Mucosa of gallbladder (tissue), 1 donor: ENCODE measurements around the gene MED12L. TPM values are rescaled to one million over a fixed set of nuclear protein-coding genes. Genes with fewer than 3 reads are reported as not detected.
"Not testable (repeated sequence)": the region's sequence is repeated elsewhere in the genome, so short reads cannot be mapped to it uniquely, and the experiment has no call there.

Experiments
- DNase-seq: peaks from one replicate; pipeline ENCODE4 v3.0.0-alpha.2; 2020; ENCODE audit warnings: low spot score
- total RNA-seq: library from RNA; stranded (reverse); gene quantifications from one replicate; pipeline ENCODE4 v1.2.1, GENCODE V29; 2021
- donor health status: DM: no; HTN: no; CAD: no.

Gene MED12L
- total RNA-seq, 1 donor from 2014 or later: 7.5 TPM

DNA sequence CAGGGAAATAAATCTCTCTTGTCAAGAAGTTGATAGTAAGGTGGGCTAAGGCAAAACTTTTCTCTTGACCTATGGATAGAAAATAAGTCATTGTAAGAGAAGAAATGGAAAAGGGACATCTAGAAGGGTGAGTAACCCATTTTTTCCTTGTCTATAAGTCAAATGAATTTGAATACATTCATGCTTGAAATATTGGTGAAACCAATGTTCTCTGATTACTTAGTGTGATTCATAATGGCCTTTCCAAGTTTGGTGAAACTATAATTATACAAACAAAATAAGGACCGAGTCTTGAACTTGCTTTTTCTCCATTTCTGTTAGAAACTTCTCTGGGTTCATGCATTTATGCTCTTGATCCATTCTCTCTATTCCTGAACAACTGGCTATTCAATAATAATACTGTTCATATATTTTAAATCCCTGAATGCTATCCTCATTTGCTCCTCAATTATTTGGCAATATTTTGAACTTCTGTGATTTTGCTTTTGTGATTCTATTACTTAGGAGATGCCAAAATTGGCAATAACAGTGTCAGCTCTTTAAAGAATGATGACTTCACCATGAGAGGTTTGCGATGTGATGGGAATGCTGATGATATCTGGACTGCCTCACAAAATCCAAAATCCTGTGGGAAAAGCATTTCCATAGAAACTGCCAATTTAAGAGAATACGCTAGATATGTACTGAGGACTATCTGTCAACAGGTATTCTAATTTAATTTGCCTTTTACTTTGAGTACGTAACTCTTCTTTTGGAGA lies 286.8 kb downstream of the MED12L start:
- no peak for DNase-seq

DNA sequence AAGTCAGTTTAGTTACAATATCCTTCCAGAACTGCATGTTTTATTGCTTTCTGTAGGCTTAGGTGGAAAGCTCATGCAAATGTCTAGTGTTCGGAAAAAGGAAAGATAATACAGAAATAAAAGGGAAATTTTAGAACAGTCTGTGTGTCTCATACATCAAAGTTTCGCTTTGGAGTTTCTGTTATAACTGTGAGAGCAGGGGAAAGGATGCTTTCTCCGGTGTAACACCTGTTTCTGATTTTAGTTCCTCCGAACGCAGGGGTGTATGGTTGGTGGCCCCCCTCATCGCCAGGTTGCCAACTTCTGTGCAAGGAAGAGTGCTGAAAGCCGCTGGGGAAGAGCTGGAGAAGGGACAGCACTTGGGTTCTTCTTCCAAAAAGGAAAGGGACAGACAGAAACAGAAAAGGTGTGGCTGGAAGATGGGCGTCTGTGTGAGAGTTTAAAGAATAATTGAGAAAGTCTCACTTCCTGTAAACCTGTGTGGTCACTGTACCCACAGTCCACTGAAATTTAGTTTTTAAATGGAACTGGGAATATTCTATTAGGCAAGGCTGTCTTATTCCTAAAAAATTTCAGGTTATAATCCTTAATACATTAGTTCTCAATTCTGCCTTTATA lies 292.4 kb downstream of the MED12L start:
- DNase-seq: no peak

DNA sequence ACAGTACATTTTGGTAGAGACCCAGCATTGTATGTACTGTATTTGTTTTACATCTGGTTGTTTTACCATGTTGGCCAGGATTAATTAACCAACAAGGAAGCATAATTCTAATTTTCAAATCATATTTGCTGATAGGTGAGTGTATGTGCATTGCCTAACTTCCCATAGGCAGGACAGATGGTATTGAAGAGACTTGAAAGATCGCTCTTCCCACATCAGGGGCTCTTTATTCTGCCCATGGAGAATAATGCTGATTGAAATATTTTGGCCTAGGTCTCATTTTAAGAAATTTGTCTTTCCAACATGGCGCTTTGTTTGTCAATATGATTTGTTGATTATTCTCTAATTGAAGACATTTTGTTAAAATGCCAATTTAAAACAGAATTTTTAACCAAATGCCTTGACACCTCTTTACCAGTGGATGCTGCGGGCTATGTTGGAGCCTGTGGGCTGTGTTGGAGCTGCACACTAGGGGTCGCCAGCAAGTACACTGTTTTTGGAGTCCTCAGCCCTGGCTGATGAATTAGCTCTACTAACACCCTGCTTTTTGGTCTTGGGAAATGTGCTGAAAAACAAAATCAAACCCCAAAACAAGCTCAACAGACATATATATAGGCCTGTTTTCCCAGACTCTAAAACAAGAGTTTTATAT lies 293.7 kb downstream of the MED12L start:
- peak; percentile 15 for DNase-seq

DNA sequence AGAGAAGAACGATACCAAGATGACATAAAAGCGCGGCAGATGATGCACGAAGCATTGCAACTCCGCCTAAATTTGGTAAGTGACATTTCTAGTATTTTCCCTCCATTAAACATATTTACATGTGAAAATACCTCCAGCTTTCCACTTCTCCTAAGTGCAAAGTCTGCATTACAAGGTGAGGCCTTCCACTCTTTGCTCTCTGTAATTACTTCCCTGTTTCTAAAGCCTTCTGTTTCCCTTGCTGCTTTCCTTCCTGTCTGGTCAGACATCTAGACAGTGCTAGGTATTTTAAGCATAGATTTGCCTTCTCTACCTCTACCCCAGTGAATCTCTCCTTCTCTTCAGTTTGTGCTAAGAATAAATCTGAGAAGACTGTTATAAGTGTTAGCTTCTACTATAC lies 297.2 kb downstream of the MED12L start:
- DNase-seq: no peak

DNA sequence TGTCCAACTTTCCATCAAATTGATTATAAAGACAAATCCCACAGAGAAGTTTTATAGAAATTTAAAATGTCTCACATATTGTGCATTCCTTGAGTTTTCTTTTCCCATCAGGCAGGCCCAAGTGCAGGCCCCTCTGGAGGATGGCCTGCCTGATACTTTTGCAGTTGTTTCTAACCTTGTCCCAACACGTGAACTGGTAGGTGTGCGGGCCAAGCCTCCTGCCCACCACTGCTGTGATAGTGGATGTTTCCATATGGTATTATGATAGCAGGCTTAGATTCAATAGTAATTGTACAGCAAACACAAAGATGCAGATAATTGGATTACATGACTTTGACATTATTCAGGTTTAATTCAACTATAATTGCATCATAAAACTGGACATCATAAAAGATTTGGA lies 297.6 kb downstream of the MED12L start:
- no peak for DNase-seq

DNA sequence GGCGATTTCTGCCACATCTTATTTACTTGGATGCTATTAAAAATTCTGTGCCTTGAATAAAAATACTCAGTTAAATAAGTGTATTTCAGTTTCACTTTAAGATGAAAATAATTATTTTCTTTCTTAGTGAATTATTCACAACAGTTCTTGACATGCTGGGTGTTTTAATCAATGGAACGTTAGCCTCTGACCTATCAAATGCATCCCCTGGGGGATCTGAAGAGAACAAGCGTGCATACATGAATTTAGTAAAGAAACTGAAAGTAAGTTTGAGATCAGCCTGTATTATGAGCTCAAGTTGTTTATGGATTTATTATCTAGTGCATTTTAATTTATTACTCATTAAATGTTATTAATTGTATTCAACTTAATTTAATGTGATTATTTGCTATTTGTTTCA lies 298.5 kb downstream of the MED12L start:
- no peak for DNase-seq

DNA sequence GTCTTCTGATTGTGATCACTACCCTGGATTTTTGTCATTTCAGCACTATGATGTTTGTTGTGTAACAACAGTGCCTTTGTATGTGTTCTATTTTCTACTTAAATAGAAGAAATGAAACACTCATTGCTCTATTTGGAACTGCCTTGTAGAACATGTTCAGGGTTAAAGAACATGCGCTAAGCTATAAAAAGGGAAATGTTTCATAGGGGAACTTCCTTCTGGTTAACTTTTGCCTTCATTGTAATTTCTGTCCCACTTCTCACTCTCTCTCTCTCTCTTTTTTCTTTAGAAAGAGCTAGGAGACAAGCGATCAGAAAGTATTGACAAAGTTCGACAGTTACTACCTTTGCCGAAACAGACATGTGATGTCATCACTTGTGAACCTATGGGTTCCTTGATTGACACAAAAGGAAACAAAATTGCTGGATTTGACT lies 299.3 kb downstream of the MED12L start, which contains the start of gene P2RY12:
P2RY12 (minus strand) TSS at position 13 of the 434 bp plus-strand sequence. CDS start 45,908 bp downstream, outside the sequence.
- no peak for DNase-seq

DNA sequence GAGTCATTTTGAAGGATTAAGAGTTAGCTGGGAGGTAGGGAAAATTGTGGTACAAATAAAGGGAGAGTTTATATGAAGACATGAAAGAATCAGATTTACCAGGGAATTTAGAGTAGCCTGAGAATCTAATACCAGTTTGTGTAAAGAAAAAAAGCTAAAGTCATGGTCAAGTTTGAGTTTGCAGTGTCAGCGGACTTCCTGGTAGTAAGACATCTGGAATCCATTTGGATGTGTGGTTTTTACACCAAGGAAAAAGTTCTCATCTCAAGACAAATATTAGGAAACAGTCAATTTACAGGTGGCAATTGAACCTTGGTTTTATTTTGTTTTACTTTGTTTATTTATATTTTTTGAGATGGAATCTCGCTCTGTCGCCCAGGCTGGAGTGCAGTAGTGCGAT lies 300.6 kb downstream of the MED12L start:
- DNase-seq: no peak

DNA sequence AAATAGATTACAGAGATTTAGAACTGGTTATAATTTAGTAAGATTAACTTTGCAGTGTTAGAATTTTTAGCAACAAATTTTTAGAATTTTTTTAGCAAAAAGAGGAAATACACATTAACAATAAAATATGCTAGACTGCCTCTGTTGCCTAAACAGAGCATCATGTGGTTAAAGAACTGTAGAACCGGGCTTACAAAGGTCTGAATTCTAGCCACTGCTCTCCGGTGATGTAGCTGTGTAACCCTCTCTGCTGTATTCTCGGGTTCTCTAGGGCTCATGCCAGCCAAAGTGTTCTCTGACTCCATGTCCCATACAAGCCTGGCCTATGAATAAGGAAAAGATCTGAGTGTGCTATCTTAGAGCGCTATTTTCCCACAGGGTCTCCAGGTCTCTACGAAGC lies 302.0 kb downstream of the MED12L start:
- no peak for DNase-seq

DNA sequence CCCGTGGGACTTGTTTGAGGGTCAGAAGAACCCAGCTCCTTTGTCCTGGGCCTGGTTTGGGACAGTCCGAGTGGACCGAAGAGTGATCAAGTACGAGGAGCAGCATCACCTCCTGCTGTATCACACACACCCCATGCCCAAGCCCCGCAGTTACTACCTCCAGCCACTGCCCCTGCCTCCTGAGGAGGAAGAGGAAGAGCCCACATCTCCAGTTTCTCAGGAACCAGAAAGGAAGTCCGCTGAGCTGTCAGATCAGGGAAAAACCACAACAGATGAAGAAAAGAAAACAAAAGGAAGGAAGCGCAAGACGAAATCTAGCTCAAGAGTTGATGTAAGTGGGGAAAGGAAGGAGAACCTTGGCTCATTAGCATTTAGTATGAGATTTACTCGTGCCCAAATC lies 302.4 kb downstream of the MED12L start:
- DNase-seq: no peak

DNA sequence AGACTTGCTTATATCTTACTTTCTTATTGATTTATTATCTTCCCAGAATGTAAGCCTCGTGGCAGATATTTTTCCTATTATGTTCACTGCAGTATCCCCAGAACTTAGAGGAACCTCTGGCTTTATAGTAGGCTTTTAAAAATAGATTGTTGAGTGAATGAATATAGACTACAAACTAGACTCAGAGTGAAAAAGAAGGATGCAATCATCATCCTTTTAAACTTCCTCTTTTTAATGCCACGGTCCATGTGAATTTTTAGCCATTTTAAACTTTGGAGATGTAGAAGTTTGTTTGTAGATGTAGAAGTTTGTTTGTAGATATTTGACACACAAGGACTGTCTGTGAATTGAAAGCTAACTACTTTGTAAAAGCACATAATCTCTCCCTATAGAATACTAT lies 306.3 kb downstream of the MED12L start:
- DNase-seq: no peak

DNA sequence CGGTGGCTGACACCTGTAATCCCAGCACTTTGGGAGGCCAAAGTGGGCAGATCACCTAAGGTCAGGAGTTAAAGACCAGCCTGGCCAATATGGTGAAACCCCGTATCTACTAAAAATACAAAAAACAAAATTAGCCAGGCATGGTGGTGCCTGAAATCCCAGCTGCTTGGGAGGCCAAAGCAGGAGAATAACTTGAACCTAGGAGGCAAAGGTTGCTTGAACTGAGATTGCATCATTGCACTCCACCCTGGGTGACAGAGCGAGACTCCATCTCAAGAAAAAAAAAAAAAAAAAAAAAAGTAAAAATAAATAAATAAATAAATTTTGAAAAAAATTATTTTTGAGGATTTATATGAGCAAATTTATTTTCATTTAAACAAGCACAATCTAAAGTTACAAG lies 306.7 kb downstream of the MED12L start:
- not testable (repeated sequence) for DNase-seq

DNA sequence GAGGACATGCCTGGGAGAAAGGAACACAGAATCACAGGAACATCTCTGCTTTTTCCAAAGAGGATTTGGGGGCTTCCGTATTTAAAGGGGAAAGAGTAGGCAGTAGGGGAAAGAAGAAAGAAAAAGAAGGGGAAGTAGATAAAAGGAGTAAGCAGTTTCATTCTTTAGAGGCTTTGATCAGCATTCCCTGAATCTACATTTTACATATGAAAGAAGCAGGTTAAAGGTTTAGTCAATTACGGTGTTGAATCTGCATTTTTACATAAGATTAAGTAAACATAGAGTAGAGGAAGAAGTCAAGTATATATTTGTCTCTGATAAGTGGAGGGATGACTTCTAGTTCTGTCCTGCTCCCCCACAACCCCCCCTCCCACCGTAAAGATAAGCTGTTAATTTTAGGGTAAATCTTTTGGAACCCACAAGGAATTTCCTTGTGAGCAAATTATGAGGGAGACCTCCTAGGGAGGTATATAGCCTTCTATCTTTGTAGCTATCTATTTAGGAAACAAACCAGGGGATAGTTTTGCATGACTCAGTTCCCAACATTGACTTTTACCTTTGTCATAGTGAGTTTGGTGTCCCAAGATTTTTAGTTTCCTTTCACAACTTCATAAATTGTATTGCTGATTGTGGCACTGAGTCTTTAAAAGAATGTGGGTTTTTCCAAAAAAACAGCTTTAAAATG lies 307.8 kb downstream of the MED12L start:
- no peak for DNase-seq

DNA sequence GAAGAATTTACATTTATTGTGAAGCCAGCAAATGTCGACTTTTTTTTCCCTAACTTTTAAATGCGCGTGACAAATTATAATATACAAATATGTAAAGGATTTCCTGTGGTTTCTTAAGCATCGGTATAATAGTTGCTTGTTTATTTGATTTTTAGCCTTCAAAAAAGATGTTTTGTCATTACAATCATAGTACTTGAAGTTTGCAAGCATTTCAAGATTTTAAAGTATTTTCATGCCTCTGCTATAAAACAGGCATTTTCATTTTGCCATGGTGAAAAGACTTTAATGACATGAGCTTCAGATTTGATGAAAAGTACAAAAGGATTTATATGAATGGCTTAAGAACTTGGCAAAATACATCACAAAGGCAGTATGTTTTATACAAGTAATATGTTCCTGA lies 308.5 kb downstream of the MED12L start:
- no peak for DNase-seq

DNA sequence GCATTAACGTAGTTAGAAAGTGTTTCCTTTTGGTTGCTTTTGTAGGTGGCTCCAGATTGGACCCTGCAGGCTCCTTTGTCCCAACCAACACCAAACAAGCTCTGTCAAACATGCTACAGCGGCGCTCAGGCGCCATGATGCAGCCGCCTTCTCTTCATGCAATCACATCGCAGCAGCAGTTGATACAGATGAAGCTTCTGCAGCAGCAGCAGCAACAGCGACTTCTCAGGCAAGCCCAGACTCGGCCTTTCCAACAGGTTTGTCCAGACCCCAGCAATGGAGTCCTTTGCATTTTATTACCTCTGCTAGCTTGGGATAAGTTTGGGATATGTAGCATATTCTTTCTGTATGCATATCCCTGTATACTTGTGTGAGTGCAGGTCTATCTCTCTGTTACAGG lies 309.1 kb downstream of the MED12L start:
- no peak for DNase-seq

DNA sequence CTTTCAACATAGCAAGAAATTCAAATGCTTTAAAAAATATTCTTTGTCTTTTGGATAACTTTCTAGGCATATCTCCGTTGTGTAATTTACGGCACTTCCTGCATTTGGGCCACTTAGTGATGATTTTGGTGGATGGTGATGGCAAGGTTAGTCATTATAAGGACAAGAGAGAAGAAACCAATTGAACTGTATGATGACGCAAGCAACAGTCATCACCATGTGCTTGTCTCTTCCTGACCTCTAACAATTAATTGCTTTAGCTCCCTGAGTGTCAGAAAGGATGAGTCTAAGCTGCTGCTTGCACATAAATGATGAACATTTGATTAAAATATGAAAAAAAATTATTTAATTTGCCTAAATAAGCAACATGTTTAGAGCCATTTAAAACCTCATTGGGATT lies 310.3 kb downstream of the MED12L start:
- DNase-seq: no peak

DNA sequence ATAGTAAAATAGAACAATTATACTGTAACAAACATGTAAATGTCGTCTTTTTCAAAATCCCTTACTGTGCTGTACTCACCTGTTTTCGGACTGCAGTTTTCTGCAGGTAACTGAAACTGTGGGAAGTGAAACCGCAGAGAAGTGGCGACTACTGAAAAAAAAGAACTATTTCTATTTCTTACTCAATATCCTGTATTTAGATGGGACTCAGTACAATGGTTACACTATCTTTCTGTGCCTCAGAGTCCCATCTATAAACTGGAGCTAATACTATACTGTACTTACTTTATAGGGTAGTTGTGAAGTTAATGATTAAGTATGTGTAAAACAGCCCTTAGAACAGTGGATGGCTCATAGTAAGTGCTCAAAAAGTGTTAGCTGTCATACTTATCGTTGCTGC lies 313.4 kb downstream of the MED12L start:
- DNase-seq: no peak

DNA sequence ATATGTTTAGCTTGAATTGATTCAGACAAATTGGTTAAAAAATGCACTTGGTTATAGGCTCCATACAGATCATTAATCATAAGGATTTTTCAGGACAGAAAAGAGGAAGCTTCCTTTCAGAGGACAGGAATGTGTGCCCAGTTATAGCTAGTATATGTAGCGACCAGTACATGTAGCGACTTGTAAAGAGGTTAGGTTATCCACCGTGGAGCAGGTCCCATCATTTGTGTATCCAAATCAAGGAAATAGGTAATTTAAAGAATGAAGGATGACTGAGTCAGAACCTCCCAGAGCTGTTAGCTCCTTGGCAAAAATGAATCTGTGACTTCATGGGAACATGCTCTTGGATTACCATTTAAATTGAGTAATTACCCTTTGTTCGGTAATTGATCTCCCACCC lies 314.9 kb downstream of the MED12L start:
- DNase-seq: no peak

DNA sequence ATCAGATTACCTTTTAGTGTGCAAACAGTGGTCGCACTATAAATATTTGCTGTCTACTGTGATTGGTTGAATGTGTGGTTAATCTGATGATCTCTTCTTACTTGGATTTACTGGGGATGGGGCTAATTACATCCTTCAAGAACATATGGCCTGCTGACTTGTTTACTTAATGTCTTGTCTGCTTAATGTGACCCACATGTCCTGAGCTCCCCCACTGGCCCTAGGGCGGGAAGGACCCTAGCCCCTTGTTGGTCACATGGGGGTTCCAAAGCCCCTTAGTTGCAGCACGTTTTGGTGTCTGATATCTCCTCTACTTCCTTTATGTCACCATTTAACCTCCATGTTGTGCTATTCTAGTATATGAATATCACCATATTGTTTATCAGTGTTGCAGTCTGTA lies 316.9 kb downstream of the MED12L start:
- no peak for DNase-seq

DNA sequence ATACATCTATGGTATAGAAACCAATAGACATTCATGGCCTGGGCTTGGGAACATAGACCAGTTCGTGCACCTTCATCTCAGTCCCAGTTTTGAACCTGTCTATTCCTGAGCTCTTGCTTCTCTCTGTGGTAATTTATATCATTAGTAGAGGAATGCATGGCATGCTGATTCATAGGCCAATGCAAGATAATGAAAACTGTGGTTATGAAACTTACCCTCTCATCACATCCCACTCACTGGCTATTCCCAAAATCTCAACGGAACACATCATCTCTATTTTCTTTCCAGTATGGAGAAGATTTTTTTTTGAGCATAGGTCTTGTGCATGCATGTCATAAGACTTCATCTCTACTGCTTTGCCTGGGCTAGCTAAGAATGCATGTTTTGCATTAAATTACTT lies 317.8 kb downstream of the MED12L start:
- no peak for DNase-seq

DNA sequence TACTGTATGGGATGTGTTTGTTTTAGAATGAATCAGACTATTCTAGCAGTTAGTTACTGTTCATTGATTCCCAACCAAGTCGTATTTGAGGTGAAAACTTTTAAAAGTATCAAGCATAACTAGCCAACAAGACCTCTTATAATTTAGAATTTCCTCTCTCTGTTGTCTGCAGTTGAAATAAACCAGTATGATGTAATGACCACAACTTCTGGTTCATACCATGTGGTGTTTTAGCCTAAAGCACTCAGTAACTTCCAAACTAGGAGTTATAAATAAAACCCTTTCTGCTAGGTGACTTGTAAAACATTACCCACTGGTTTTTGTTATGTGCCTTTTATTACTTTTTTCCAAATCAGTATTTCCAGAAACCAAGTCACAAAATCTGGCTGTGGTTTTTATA lies 318.9 kb downstream of the MED12L start:
- no peak for DNase-seq

DNA sequence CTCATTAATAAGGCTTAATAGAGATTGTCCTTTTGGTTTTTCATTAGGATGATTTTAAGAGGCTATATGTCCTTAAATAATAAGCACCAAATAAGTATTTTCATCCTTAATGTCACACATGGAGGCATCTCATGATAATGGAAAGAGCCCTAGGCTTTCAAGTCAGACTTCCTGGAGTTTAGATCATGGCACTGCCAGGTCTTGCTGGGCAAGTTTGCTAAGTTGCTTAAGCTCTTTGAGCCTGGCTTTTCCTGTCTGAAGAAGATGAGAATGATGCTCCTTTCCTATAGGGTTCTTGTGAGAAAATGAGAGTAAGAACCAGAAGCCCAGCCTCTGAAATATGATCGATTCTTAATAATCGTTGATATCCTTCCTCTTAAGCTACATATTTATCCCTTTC lies 322.5 kb downstream of the MED12L start:
- DNase-seq: no peak
